ENCODE results near the gene SHANK1. TPM values are rescaled to one million over a fixed set of nuclear protein-coding genes. Genes with fewer than 3 reads are reported as not detected.

SHANK1 gene
- total RNA-seq, 2 donors from 2014 or later, result 0.22 to 0.29 TPM

DNA sequence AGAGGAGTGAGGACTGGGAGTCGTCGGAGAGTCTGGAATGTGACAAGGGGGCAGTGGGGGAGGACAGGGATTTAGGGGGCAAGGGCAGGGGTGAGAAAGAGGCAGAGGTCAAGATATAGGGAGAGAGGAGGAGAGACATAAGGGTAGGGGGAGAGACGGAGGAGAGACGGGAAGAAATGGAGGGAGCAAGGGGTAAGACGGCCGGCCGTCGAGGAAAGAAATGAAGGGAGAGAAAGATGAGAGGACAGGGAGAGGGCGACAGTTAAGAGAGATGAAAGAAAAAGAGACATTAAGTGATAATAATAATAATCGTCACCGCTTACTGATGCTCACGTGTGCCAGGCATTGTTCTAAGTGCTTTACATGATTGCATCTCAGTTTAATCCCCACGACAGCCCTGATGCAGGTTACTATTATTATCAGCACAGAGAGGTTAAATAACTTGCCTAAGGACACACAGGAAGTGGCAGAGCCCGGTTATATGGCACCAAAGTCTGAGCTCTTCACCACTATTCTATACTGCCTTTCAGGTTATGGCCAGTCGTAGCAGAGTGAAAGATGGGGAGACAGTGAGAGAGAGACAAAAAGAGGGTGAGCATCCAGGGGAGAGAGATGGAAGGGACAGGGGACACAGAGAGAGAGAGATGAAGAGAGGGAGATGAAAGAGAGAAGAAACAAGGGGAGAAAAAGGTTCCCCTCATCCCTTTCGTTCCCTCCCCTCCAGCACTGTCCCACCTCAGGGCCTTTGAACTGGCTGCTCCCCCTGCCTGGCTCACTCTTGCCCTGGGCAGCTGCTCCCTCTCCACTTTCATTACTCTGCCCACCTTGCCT is 56.7 kb downstream of the SHANK1 start:
- Histone ChIP-seq H3K9ac (ENCODE audit: low read depth in 2 of 2, low read length in 2 of 2) (no peak overlapping the region), H3K4me1 (no peaks in the 10 kb centered on the region), H3K27me3 (peaks cover 27% of the 10 kb centered on the region), H3K9me3 (no peaks in the 10 kb centered on the region), H3K4me3 (no peak overlapping the region), H3K36me3 (no peaks in the 10 kb centered on the region), H3K27ac (no peak overlapping the region)
- no peak for TF ChIP-seq CTCF (IDR thresholded peaks at IDR 0.05)
- DNase-seq, result no peak
- intact Hi-C loops (cut with DNase I), result no loop called here

- no peak for TF ChIP-seq CTCF (IDR thresholded peaks at IDR 0.05)
- Histone ChIP-seq H3K4me1 (no peaks in the 10 kb centered on the region), H3K4me3 (no peak overlapping the region), H3K27ac (no peak overlapping the region), H3K9me3 (no peaks in the 10 kb centered on the region), H3K27me3 (peaks cover 18% of the 10 kb centered on the region), H3K36me3 (no peaks in the 10 kb centered on the region), H3K9ac (ENCODE audit: low read depth in 2 of 2, low read length in 2 of 2) (no peak overlapping the region)
- no peak for DNase-seq
- intact Hi-C loops (cut with DNase I), result no loop called here
Observed at GRCh38 chr19:50661766-50662650, 57.6 kb downstream of the SHANK1 start.

DNA sequence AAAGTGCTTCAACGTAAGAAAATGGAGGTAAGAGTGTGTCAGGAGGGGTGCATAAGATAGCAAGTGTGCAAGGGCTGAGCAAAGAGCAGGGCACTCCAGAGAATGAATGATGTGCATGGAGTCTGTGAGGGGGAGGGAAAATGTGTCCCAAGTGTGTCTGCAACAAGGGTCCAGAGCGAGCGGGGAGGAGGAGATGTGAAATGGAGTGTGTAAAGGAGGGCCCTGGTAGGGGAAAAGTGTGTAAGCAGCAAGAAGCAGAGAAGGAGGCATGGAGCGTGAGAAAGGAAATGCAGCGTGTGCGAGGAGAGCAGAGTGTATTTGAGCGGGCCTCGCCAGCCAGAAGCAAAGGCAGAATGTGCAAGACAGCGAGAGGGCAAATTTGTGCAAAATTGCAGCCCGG is 58.6 kb downstream of the SHANK1 start:
- no peak overlapping the region for H3K9ac ChIP-seq (ENCODE audit: low read depth in 2 of 2, low read length in 2 of 2)
- no peak overlapping the region for H3K27ac ChIP-seq
- no peaks in the 10 kb centered on the region for H3K4me1 ChIP-seq
- no peak for DNase-seq
- peaks cover 8% of the 10 kb centered on the region for H3K27me3 ChIP-seq
- intact Hi-C loops (cut with DNase I), result no loop called here
- no peaks in the 10 kb centered on the region for H3K9me3 ChIP-seq
- H3K4me3 ChIP-seq, result no peak overlapping the region
- TF ChIP-seq CTCF (IDR thresholded peaks at IDR 0.05), result no peak
- no peaks in the 10 kb centered on the region for H3K36me3 ChIP-seq

GRCh38 chr19:50660088-50660366 is 59.6 kb downstream of the SHANK1 start:
- intact Hi-C loops (cut with DNase I), result no loop called here
- Histone ChIP-seq H3K27ac (no peak overlapping the region), H3K36me3 (no peaks in the 10 kb centered on the region), H3K9ac (ENCODE audit: low read depth in 2 of 2, low read length in 2 of 2) (no peak overlapping the region), H3K4me1 (no peaks in the 10 kb centered on the region), H3K27me3 (peaks cover 7% of the 10 kb centered on the region), H3K4me3 (no peak overlapping the region), H3K9me3 (no peaks in the 10 kb centered on the region)
- DNase-seq, result no peak
- TF ChIP-seq CTCF (IDR thresholded peaks at IDR 0.05), result no peak

GRCh38 chr19:50659318-50660087 is 60.1 kb downstream of the SHANK1 start:
- no peak overlapping the region for H3K27ac ChIP-seq
- H3K9ac ChIP-seq (ENCODE audit: low read depth in 2 of 2, low read length in 2 of 2), result no peak overlapping the region
- H3K4me3 ChIP-seq, result no peak overlapping the region
- peaks cover 7% of the 10 kb centered on the region for H3K27me3 ChIP-seq
- no peak for TF ChIP-seq CTCF (IDR thresholded peaks at IDR 0.05)
- H3K9me3 ChIP-seq, result no peaks in the 10 kb centered on the region
- no peaks in the 10 kb centered on the region for H3K36me3 ChIP-seq
- H3K4me1 ChIP-seq, result no peaks in the 10 kb centered on the region
- intact Hi-C loops (cut with DNase I), result no loop called here
- DNase-seq, result no peak

Measured in colonic mucosa (tissue), 4 donors.